NCI-H1694 treated with DMSO at 0.1 percent for 48 hours (cell line): ENCODE measurements around the gene TTC28.
"Not testable (repeated sequence)": the region's sequence is repeated elsewhere in the genome, so short reads cannot be mapped to it uniquely, and the experiment has no call there.

ENCODE experiments used
- DNase-seq: peaks from one replicate; lab custom pipeline; 2025; lab: John Stamatoyannopoulos, UW

The TTC28 gene

DNA sequence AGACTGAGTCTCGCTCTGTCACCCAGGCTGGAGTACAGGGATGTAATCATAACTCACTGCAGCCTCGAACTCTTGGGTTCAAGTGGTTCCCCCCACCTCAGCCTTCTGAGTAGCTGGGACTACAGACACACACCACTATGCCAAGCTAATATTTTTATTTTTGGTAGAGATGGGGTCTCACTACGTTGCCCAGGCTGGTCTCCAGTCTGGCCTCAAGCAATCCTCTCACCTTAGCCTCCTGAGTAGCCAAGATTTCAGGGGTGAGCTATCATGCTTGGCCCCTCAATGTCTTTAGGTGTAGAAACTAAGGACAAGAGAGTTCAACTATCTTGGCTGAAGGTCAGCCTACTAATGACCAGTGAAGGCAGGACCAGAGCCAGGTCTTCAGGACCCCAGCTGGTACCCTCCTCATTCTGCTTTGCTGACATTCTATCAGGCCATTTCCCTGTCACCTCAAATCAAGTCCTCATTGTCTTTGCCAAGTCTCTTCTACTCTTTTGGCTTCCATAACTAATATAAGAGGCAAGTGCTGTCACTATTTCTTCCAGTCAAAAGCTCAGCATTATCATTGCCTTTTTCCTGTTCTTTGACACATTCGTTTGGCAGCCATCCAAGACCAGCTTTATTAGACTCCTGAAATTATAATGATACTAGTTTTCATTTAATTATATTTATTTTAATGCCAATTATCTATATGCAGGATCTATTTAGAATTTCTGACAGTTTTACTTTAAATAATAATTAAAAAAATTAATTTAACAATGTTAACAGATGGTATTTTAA, 496.4 kb downstream of the TTC28 start:
- no peak for DNase-seq

DNA sequence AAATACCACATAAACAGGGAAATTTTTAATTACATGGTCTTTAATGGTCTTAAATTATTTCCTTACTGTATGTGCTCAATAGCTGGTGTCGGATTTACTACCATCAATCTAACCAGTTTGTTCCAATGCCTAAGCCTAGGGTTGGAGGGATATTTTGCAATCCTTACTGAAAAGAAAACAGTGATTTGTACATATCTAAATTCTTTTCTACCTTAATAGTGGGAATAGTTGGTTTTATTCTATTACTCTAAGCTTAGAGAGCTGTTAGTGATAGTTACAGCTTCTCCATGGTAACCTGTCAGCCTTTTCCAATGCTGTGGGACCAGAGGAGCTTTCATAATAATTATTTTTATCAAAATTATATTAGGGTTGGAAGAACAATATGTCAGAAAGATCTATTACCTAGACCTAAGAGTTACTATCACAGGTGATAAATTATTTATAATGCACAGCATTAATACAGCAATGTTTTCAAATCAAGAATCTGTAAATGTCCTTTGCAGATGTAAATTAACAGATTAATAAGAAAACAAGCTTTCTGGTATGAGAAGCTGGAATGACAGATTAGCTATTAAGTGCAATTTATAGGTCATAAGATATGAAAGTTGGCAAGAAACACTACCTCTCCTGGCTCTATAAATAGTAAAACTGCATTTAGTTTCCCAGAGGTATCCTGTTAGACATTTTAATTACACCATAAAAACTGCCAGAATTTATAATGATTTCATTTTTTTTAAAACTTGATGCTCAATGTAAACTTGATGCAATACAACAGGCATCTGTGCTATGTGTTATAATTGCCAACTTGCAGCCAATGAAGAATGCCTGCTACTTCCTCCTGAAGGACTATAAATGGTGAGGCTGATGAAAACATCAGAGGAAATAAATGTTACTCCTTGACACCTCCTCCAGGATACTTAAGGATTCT, 498.6 kb downstream of the TTC28 start:
- DNase-seq, result no peak

GRCh38 chr22:28179392-28179791, 500.2 kb downstream of the TTC28 start:
- no peak for DNase-seq

DNA sequence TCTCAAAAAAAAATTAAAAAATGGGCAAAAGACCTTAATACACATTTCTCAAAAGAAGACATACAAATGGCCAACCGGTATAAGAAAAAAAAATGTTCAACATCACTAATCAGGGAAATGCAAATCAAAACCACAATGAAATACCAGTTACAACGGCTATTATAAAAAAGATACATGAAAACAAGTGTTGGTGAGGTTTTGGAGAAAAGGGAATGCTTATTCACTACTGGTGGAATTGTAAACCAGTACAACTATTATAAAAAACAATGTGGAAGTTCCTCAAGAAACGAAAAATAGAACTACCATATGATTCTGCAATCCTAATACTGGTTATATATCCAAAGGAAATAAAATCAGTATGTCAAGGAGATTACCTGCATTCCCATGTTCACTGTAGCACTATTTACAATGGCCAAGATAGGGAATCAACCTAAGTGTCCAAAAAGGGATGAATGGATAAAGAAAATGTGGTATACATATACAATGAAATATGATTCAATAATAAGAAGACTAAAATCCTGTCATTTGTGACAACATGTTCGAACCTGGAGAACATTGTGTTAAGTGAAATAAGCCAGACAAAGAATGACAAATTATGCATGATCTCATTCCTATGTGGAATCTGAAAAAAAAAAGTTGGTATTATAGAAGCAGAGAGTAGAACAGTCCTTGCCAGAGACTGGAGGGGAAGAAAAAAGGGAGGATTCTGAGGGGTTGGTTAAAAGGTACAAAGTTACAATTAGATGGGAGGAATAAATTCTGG, 503.7 kb downstream of the TTC28 start:
- no peak for DNase-seq

- DNase-seq, result no peak
Measured at GRCh38 chr22:28174509-28174908, 505.1 kb downstream of the TTC28 start.

DNA sequence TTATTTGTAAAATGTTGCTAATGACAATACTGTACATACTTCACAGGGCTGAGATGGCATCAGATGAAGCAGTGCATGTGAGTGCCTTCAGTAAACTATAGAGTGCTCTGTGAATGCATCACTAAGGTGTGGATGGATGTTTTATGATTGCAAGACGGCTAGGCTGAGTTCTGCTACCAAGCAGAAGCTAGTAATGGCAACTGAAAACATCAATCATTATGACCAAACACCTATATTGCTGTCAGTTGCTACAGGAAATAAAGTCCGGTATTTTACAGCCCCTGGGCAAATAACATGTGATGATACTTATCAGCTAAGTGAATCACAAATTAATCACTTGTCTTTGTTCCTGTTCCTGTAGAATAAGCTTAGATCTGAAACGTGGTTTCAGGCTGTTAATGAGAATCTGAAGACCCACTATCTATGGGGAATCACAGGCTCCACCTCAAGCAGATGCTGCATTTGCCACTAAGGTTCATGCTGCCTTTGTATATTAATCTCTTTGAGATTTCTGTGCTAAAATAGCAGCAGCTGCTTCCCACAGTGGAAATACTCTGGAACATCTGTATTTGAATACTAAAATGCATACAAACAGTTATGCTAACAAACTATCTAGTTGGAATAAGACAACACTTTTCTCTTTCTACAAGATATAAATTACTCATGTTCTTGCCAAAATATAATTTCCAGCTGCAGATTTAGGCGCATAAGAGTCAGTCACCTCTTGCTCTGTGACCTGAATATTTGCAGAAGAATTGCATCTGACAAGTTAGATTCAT, 506.6 kb downstream of the TTC28 start:
- DNase-seq, result peak; percentile 7

DNA sequence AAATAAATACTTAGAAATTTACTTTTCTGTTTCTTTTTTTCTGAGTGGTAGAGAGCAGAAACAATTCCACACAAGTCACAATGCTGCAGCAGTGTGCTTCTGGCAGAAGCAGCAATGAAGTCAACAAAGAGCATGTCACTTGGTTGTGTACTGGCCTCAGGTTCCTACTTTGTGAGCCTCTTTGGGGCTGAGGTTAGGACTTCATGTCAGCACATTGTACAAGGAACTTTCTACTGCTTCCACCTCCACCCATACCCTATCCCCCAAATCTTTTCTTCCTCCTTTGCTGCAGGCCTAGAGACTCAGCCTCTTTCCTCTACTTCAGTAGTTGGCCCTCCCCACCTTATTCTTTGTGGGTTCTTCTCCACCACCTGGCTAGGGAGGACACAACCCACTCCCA, 507.9 kb downstream of the TTC28 start:
- no peak for DNase-seq

GRCh38 chr22:28171115-28171514, 508.5 kb downstream of the TTC28 start:
- no peak for DNase-seq

DNA sequence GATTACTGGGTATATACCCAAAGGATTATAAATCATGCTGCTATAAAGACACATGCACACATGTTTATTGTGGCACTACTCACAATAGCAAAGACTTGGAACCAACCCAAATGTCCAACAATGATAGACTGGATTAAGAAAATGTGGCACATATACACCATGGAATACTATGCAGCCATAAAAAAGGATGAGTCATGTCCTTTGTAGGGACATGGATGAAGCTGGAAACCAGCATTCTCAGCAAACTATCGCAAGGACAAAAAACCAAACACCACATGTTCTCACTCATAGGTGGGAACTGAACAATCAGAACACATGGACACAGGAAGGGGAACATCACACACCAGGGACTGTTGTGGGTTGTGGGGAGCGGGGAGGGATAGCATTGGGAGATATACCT, 510.3 kb downstream of the TTC28 start:
- not testable (repeated sequence) for DNase-seq

DNA sequence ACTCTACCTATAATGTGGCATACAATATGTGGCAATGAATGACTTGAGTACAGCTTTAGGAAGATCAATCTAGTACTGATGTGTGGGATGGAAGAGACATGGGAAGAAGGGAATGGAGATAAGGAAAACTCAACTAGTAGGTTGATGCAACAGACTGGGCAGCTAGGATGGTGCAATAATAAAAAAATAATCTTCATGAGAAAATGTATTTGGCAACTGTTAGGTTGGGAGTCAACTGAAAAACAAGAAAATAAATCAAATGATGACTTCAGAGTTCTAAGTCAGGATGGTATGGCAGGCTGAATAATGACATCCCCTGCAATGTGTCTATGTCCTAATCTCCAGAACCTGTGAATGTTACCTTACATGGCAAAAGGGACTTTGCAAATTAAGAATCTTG, 523.8 kb downstream of the TTC28 start:
- no peak for DNase-seq

DNA sequence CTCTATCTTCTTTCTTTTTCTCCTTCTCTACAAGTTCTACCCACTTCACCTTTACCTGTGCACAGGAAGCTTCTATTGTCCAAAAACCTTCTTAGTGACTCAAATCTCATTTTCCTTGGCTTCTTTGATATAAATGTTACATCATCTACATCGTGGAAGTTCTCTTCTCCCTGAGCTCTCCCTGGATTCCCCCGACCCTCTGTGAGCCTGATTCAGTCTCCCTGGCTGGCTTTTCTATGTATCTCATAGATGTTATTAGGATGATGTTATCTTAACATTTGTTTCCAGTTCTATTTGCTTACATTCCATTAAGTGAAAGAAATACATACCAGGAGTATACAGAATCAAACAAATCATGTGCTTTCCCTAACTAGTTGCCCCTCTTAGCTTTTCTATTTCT, 524.8 kb downstream of the TTC28 start:
- no peak for DNase-seq

GRCh38 chr22:28151151-28151816, 528.4 kb downstream of the TTC28 start:
- DNase-seq, result peak; percentile 28

DNA sequence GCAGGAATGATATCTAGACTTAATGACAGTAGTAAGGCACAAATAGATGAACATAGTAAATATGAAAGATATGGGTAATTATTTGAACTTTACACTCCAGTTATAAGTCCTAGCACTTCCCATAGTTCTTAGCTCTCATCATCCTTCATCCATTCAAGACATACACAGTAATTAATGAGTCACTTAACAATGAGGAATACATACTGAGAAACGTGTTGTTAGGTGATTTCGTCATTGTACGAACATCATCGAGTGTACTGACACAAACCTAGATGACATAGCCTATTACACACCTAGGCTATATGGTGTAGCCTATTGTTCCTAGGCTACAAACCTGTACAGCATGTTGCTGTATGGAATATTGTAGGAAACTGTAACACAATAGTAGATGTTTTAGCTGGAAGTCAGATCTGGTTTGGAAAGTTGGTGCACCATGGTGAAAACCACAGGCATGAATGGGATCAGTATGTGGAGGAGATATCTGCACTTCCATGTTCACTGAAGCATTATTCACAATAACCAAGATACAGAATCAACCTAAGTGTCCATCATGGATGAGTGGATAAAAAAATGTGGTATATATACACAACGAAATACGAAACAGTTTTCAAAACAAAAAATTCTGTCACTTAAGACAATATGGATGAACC, 530.7 kb downstream of the TTC28 start:
- no peak for DNase-seq

- DNase-seq, result no peak
Measured at GRCh38 chr22:28147401-28147800, 532.2 kb downstream of the TTC28 start.

DNA sequence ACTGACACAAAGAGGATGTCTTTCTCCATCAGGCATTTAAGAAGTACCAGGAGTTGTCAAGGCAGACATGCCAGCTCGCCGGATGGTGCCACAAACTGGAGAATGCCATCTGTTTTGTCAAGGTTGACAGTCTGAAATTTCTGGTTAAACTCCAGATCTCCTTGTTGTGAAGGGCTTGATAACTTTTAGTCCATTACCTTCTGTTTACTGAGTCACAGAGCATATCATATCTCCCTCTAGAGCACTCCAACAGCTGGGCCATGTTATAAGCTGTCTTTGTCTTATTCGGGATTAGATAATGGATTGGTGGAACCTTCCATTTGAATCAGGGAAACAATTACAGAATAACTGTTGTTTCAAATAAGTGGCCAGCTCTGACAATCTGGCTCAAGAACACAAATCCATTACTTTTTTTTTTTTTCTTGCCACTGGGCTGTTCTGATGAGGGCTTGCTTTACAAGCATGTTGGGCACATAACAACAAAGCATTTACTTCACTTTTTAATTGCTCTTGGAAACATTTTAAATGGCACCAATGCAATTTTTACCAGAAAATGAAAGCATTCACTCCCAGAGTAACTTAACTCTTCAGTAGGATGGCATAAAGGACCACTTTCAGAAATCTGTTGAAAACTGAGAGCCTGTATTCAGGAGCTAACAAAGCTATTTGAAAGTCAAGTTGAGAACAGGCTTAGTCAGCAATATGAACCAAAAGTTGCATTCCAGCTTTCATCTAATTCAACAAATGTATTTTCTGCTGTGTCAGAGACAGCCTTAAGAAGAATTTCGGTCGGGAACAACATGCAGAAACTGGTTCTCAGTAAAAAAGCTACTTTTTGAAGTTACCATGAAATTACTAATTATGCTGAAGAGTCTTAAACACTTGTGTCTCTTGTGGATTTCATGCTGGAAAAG, 533.0 kb downstream of the TTC28 start:
- DNase-seq, result peak; percentile 56

DNA sequence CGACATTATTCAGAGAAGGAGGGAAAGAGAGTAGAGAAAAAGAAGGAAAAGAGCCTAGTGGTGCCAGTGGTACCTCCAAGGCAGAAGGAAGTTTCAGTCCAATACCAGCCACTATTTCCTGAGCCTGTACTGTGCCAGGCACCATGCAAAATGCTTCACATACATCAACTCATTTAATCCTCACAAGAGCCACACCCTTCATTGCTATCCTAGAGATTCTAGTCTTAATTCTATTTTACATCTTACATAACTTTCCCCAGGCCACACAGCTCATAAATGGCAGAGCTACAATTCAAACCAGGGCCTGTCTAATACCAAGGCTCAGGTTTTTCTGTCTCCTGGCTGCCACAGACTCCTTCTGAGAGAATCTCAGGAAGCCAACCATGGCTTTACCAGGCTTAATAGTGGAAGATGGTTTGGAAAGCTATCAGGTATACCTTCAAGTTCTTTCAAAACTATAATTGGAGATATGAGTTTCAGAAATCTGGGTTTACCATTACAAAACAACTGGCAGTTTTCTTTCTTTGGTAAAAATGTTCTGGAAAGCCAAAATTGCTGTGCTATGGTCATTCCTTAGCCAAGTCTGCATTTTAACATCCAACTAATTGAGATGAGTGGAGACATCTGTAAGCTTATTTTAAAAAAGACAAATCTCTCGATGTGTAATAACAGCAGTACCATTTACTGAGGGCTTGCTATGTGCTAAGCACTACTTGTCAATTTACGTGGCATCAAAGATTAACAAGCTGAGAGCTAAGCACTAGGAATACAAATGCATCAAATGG, 535.5 kb downstream of the TTC28 start:
- no peak for DNase-seq

DNA sequence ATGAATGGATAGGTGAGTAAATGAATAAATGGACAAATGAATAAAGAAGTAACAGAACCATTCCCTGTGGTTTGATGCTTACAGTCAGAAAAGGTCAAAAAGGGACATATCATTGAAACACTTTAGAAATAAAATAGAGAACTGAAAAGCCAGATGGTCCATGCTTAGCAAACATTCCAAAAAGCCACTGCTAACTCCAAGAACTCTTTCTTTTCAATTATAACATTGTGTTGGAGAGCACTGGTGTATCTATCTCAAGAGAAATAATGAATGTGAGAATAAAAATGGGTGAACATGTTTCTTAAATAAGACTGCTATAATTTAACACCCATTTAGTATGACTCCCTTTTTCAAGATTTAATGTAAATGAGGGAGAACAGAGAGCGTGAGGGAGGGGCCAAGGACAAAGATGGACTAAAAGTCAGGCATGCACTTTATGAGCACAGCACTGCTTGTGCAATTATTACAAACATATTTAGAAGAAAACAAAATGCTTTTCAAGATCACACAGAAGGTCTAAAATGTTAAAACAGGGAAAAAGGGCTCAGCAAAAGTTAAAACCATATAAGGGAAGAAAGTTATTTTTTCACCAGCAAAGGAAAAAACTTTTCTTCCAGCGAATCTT, 536.3 kb downstream of the TTC28 start:
- no peak for DNase-seq

GRCh38 chr22:28142361-28142961, 537.2 kb downstream of the TTC28 start:
- DNase-seq, result no peak
